Measurements from ENCODE around the gene MS4A4E. TPM values are rescaled to one million over a fixed set of nuclear protein-coding genes. Genes with fewer than 3 reads are reported as not detected.
"Not testable (repeated sequence)": the region's sequence is repeated elsewhere in the genome, so short reads cannot be mapped to it uniquely, and the experiment has no call there.

Gene MS4A4E
- polyA plus RNA-seq, 3 donors: 0.45 to 0.68 (median 0.65) TPM

DNA sequence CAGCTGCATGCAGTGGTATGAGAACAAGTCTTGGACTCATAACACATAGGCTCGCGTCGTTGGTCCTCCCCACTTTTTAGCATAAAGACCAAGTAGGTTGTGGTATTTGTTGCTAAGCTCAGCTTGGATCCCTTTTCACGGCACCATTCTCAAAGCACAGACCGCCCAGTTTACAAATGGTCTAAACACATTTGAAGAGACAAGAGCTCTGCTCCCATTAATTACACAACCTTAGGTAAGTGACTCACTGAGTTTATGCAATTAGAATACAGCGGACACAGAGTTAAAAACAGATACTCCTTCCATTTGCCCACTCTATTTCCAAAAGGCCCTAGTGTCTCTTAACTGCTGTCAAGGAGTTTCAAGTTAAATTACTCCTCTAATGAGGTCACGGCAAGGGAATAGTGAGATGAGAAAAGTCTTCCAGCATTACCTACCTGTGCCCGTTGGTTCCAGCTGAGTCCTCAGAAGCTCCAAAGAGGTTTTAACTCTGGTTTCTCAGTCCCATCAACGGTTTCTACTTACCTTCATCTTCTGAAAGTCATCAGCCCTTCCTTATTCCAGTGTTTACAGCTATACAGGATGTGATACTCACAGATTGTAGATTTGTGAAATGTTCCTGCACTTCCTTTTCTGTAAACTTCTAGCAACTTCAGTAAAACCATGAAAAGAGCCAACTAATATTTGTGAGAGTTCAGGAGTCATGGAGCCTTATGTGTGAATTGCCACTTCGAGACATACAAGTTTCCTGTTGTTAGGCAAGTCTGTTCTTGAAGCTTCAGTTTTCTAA, 60.2 kb downstream of the MS4A4E start, which contains the start of gene MS4A6A:
MS4A6A (minus strand) TSS at position 543 of the 790 bp plus-strand sequence. CDS start 1,356 bp downstream, outside the sequence.
- no peak for DNase-seq (ENCODE audit: low read depth in 3 of 3, low spot score in 2 of 3)

DNA sequence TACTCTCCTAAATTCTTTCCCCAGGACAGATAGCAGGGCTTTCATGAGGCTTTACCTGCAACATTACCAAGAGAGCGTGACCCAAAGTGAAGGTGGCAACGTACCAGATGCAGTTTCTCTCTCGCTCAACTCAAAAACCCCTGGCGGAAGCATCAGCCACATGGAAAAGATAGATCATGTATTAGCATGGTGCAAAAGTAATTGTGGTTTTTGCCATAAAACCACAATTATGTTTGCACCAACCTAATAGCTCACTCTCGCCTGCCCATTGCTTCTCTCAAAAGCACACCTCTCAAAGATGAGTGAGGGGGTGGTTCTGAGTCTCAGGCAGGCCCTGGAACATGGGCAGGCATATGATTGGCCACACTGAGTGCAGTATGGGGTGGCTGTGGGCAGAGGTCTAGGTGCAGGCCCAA, 67.1 kb downstream of the MS4A4E start:
- DNase-seq (ENCODE audit: low read depth in 3 of 3, low spot score in 2 of 3): no peak

DNA sequence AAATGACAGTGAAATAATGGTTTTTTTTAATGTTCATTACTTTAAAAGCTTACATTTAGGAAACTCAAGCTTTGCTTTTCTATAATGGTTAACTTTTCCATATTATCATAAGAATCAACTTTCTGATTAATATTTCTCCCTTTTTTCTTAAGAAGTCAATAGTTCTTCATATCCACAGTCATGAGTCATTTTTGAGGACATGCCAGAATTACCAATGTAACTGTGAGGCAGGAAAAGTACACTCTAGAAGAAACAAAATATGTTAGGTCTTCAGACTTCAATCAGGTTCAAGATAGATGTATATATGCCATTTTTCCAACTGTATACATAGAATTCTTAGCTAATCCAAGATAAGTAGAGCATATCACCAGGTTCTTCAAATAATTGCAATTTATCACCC, 70.9 kb downstream of the MS4A4E start:
- no peak for DNase-seq (ENCODE audit: low read depth in 3 of 3, low spot score in 2 of 3)

DNA sequence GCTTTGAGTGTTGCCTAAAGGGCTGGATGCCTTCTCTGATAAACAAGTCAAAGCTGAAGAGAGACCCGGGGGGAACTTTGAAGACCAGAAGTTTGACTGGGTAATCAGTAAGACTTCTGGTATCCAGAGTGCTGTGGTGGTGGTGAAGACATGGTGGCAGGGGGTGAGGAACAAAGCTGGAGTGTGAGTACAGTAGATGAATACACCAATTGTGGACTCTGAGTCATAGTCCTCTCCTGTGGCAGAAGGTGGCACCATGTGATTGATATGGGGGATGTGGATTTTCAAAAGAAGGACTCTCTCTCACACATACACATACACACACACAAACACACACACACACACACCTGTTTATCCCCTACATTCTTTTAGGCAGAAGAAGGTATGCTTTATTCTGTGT, 72.4 kb downstream of the MS4A4E start:
- DNase-seq (ENCODE audit: low read depth in 3 of 3, low spot score in 2 of 3): no peak

DNA sequence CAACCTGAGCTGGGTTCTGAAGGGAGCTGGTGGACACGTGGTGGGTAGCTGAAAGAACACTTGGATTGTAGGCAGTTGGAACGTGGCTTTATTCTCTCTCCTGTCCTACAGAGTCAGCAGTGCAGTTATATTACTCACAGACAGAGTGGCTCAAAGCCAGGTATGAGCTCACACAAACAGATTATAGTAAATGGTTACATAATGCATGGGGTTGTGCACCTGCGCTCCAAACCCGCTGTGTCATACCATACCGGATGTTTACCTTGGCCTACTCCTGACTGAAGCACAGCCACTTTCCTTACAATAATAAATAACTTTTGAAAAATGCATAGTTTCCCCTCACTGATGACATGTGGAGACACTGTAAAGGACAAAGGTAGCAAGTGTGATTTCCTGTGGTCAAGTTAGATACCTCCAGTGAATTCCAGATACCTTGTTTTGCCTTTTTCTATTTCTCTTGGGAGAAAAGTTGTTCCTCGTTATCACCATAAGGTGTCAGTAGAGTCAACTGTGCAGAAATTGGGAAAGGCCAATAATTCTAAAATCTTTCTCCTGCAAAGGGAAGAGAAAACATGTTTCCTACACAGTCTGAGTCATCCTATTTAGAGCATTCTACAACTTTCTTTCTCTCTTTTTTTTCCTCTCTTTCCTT, 73.5 kb downstream of the MS4A4E start:
- no peak for DNase-seq (ENCODE audit: low read depth in 3 of 3, low spot score in 2 of 3)

DNA sequence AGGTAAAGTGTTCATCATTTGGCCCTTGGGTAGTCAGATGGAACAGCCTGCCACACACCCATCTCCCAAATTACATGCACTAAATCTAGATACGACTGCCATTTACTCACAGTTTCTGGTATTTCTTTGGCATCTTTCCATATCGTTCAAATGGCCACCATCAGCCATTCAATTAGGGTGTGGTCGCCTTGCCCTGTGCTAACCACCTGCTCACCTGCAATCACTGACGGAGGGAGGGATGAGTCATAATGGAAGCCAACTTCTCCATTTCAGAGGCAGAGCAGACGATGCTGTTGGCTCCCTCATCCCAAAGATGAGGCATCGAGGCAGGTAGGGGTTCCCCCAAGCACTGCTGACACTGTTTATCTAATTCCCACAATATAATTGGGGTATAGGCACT, 74.6 kb downstream of the MS4A4E start:
- no peak for DNase-seq (ENCODE audit: low read depth in 3 of 3, low spot score in 2 of 3)

DNA sequence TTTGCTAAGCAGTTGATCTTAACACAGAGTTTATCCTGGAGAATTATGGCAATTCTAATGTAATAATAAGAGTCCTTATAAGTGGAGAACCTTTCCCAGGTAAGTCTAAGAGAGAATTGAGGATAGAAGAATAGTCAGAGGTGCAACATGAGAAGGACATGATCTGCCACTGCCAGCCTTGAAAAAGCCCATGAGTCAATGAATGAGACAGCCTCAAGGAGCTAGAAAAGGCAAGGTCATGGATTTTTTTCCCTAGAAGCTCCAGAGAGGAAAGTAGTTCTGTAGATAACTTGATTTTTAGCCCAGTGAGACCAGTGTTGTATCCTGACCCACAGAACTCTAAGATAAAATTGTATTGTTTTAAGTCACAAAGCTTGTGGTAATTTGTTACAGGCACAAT, 77.0 kb downstream of the MS4A4E start:
- no peak for DNase-seq (ENCODE audit: low read depth in 3 of 3, low spot score in 2 of 3)

DNA sequence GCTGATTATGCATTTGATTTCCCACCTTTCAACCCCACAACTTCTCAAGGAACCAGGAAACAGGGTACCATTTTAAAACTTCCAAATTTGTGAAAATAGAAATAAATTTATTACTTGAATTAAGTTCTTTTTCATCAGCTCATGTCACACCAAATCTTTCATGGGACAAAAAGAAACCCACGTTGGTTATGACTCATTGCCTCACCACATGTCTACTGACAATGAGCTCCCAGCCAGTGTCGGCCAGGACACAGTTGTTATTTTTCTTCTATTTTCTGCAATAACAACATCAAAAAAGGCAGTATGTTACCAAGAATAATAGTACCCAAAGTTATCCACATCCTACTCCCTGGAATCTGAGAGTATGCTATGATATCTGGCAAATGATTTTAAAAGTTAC, 77.4 kb downstream of the MS4A4E start:
- no peak for DNase-seq (ENCODE audit: low read depth in 3 of 3, low spot score in 2 of 3)

DNA sequence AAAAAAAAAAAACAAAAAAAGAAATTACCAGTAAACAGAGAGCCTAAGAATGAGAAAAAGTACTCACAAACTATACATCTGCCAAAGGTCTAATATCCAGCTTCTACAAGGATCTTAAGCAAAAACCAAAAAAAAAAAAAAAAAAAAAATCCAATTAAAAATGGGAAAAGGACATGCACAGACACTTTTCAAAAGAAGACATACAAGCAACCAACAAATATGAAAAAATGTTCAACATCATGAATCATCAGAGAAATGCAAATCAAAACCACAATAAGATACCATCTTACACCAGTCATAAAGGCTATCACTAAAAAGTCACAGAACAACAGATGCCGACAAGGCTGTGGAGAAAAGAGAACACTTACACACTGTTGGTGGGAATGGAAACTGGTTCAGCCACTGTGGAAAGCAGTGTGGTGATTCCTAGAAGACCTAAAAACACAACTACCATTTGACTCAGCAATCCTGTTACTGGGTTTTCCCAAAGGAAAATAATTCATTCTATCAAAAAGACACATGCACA, 78.3 kb downstream of the MS4A4E start:
- no peak for DNase-seq (ENCODE audit: low read depth in 3 of 3, low spot score in 2 of 3)

DNA sequence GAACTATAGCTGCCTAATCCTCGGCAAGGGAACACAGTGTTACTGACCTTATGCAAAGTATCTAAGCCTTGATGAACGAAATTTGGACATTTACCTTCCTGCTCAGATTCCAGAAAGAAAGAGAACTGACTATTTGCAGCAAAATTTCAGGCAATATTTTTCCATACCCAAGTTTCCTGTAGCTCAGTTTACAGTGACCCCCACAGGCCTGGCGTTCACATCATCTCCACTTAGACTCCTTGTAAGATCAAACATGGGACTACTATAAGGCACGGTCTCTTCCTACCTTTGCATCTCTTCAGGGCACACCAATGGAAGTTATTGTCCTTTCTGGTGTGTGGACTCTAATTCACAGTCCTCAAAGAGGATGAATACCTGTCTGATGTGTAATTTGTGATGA, 81.2 kb downstream of the MS4A4E start:
- no peak for DNase-seq (ENCODE audit: low read depth in 3 of 3, low spot score in 2 of 3)

DNA sequence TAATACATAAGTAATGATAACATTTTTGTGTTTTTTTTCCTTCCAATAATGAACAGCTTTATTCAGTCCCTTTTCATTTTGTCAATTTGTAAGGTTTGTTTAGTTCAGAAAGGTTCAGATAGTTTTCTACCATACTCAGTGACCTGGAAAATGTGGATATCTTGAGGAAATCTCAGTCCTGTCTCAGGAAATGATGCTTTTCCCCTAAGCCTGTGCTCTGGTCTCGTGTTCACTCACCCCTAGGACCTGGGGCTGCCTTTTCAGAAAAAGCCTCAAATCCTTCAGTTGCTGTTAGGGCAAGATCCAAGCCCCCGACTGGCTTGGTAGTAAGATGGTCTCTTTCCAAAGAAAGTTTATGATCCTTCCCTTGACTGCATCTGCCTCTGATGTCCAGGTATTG, 81.8 kb downstream of the MS4A4E start:
- DNase-seq (ENCODE audit: low read depth in 3 of 3, low spot score in 2 of 3): no peak

DNA sequence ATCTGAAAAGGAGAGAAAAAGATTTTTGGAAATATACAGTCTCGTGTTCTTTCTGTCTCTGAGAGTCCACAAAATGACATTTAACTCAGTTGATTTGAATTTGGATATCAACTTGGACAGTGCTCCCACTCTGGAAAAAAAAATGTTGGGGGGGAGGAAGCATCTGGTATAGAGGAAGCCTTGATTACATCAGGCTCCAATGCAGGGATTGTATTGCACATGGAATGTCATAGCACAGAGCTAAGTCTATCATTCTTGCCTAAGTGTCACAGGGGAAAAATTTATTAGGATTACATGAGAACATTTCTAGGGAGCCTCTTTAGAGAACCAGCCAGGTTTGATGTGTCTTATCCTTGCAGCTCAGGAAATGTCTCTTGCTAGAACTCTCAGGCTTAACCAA, 83.1 kb downstream of the MS4A4E start:
- no peak for DNase-seq (ENCODE audit: low read depth in 3 of 3, low spot score in 2 of 3)

DNA sequence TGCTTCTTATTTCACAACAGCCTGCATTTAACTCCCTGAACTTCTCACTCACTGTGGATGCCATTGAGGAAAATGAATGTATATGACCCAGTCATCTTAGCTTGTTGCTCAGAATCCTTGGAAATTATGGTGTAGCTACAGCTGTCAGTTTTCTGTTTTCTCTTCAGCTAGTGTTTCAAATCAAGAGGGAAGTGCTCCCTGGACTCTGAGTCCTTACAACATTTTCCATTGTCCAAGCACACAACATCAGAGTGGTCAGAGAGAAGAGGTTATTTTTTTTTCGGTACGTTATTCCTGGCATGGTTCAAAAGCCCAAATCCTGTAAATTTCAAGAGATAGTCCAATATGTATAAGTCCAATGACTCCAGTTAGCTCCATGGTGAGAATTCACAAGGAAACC, 83.7 kb downstream of the MS4A4E start:
- no peak for DNase-seq (ENCODE audit: low read depth in 3 of 3, low spot score in 2 of 3)

DNA sequence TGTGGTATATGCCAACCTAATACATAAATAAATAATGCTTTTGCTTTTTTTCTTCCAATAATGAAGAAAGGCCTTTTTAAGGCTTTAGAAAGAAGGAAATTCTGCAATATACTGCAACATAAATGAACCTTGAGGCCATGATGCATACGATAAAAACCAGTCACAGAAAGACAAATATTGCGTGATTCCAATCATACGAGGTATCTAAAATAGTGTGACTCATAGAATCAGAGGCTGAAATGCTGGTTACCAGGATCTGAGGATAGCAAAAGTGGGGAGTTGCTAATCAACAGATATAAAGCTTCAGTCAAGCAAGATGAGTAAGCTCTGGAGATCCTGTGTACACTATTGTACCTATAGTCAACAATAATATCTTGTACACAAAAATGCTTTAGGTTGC, 84.3 kb downstream of the MS4A4E start:
- no peak for DNase-seq (ENCODE audit: low read depth in 3 of 3, low spot score in 2 of 3)

DNA sequence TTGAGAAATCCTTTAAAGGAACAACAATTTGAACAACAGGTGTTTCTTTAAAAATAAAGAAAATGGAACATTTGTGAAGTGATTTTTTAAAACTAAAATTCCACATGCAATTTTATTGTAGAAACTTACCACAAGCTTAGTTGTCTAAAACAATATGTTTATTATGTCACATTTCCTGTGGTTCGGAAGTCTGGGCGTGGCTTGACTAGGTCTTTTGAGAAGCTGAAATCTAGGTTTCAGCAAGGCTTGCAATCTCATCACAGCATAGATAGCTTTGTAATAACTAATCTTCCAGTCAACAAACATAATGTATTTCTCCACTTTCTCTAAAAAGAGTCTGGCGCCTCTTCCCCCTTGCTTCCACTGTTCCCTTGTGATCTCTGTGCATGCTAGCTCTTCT, 87.0 kb downstream of the MS4A4E start:
- no peak for DNase-seq (ENCODE audit: low read depth in 3 of 3, low spot score in 2 of 3)

DNA sequence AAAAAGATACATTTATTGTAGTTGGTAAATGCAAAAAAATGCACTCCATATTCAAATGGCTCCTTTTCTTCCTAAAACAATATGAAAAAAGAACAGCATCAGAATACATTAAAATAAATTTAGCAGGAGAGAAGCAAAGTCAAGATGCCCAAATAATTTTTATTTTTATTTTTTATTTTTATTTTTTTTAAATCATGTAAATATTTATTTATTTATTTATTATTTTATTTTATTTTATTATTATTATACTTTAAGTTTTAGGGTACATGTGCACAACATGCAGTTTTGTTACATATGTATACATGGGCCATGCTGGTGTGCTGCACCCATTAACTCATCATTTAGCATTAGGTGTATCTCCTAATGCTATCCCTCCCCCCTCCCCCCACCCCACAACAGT, 90.2 kb downstream of the MS4A4E start:
- not testable (repeated sequence) for DNase-seq (ENCODE audit: low read depth in 3 of 3, low spot score in 2 of 3)

DNA sequence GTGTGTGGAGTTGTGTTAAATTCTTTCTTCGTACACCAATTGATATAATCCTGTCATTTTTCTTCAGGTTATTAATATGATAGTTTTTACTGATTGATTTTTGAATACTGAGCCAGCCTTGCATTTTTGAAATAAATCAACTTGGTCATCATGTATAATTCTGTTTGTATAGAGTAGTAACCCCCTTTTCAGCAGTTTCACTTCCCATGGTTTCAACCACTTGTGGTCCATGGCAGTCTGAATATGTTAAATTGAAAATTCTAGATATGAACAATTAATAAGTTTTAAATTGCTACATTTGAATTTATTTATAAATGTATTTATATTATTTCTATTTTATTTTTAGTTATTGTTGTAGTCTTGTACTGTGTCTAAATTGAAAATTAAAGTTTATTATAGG, 92.7 kb downstream of the MS4A4E start:
- DNase-seq (ENCODE audit: low read depth in 3 of 3, low spot score in 2 of 3): no peak

Other genes starting within 250 kb of the MS4A4E start
- gene OOSP4B, start 226.0 kb downstream of the MS4A4E start, polyA plus RNA-seq (ENCODE audit: insufficient read length in 3 of 3): not detected
- not detected for gene OOSP2, start 202.7 kb downstream of the MS4A4E start, polyA plus RNA-seq (ENCODE audit: insufficient read length in 3 of 3)
- 1 to 10 TPM in 1 of 3 donors, under 1 TPM in 2; 0.56 to 1.6 (median 0.83) TPM for gene MS4A3, start 186.5 kb downstream of the MS4A4E start, polyA plus RNA-seq (ENCODE audit: insufficient read length in 3 of 3)
- not detected for gene MS4A2, start 154.5 kb downstream of the MS4A4E start, polyA plus RNA-seq (ENCODE audit: insufficient read length in 3 of 3)
- gene MS4A6A, start 60.1 kb downstream of the MS4A4E start, polyA plus RNA-seq (ENCODE audit: insufficient read length in 3 of 3): 10 to 100 TPM; 17.0 to 21.0 (median 17.5) TPM
- 1 to 10 TPM; 4.7 to 7.4 (median 6.6) TPM for gene MS4A4A, start 37.5 kb upstream of the MS4A4E start, polyA plus RNA-seq (ENCODE audit: insufficient read length in 3 of 3)
- gene MS4A6E, start 84.1 kb upstream of the MS4A4E start, polyA plus RNA-seq (ENCODE audit: insufficient read length in 3 of 3): not detected
- 1 to 10 TPM; 2.4 to 4.7 (median 4.2) TPM for gene MS4A7, start 135.4 kb upstream of the MS4A4E start, polyA plus RNA-seq (ENCODE audit: insufficient read length in 3 of 3)
- under 1 TPM; 0.20 to 0.36 (median 0.24) TPM for gene MS4A14, start 153.3 kb upstream of the MS4A4E start, polyA plus RNA-seq (ENCODE audit: insufficient read length in 3 of 3)
- not detected for gene MS4A5, start 186.4 kb upstream of the MS4A4E start, polyA plus RNA-seq (ENCODE audit: insufficient read length in 3 of 3)
- gene MS4A1, start 212.7 kb upstream of the MS4A4E start, polyA plus RNA-seq (ENCODE audit: insufficient read length in 3 of 3): 1 to 10 TPM in 1 of 3 donors, under 1 TPM in 2; 0.32 to 1.3 (median 0.35) TPM
- not detected for gene MS4A12, start 249.6 kb upstream of the MS4A4E start, polyA plus RNA-seq (ENCODE audit: insufficient read length in 3 of 3)